Omental fat pad (tissue), 4 donors: ENCODE measurements around the gene CAPS. TPM values are rescaled to one million over a fixed set of nuclear protein-coding genes. Genes with fewer than 3 reads are reported as not detected.
A peak's percentile ranks its signal among the peaks of the same experiment; 100 is the strongest.

Experiments
- ATAC-seq: fragments of 150-250 bp; one replicate; pipeline ENCODE4 v1.9.1; 2016; ENCODE audit warnings: mild to moderate bottlenecking, moderate library complexity; ENCODE audit not compliant: low FRiP score
- DNase-seq: peaks from one replicate; pipeline ENCODE4 v3.0.0-alpha.2; 2019; ENCODE audit warnings: low spot score
- total RNA-seq, 4 donors: library from RNA; depleted of rRNA; stranded (reverse); fragments of >200 nt; gene quantifications; one replicate each; pipeline ENCODE4 v1.1.0, GENCODE V29; 2016
- TF ChIP-seq, protein P1 (sequence below), 3 donors: fragments of 450-650 bp; IDR thresholded peaks; one replicate each; pipeline ENCODE4 v1.5.1; 2016 to 2017; ENCODE audit warnings: antibody characterized with exemption in 3 of 3, mild to moderate bottlenecking in 3 of 3, moderate library complexity in 2 of 3

The CAPS gene
- total RNA-seq, 4 donors from 2014 or later: 2.3 to 9.0 (median 4.6) TPM

- TF ChIP-seq, protein P1, sequence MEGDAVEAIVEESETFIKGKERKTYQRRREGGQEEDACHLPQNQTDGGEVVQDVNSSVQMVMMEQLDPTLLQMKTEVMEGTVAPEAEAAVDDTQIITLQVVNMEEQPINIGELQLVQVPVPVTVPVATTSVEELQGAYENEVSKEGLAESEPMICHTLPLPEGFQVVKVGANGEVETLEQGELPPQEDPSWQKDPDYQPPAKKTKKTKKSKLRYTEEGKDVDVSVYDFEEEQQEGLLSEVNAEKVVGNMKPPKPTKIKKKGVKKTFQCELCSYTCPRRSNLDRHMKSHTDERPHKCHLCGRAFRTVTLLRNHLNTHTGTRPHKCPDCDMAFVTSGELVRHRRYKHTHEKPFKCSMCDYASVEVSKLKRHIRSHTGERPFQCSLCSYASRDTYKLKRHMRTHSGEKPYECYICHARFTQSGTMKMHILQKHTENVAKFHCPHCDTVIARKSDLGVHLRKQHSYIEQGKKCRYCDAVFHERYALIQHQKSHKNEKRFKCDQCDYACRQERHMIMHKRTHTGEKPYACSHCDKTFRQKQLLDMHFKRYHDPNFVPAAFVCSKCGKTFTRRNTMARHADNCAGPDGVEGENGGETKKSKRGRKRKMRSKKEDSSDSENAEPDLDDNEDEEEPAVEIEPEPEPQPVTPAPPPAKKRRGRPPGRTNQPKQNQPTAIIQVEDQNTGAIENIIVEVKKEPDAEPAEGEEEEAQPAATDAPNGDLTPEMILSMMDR (IDR thresholded peaks at IDR 0.05): no peak
- no peak for ATAC-seq
- DNase-seq: no peak
These were observed 23.5 kb downstream of the CAPS start for GRCh38 chr19:5937550-5937949.

DNA sequence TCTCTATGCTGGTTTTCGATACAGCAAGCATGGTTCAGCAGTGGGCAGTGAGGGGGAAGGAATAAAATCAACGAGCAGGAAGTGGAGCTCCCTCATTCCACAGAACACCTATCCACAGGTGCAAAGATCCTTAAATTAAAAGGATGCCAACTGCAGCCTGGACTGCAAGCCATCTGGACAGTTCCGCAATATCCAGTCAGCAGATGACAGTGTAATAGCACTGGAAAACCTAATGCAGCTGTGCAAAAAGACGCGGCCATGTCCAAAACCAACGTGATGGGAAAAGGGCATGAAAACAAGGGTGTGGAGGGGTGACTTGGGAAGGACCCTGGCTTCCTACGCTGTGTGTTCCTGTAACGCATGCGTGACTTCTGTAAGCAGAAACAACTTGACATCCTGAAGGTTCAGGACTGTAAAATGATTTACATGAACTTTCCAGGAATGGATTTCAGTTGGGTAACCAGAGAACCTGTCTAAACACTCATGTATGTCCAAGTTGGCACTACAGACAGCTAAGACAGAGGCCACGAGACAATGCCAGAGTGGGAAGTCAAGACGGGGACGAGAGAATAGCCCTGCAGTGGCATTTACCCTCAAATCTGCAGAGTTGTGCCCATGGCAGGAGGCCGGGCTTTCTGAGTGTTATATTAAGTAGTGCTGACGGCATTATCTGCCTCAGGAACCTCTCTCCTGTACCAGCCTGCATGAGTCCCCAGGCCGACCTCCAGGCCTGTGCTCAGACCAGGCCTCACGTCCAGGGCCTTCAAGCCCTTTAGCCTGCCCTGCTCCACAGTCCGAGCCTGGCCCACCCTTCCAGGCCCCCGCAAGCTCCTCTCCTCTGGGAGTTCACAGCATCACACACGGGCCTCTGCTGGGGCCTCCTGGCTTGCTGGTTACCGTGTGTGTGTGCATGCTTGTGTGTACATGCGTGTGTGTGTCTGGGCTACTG is 26.5 kb downstream of the CAPS start:
- DNase-seq (no peak), ATAC-seq (no peak)
- TF ChIP-seq, protein P1 (IDR thresholded peaks at IDR 0.05): no peak

- ATAC-seq: no peak
These were observed 27.6 kb downstream of the CAPS start for GRCh38 chr19:5941673-5942072.

GRCh38 chr19:5943045-5943444 is 29.0 kb downstream of the CAPS start:
- no peak for ATAC-seq
- TF ChIP-seq, protein P1 (IDR thresholded peaks at IDR 0.05): no peak
- DNase-seq: no peak

More at GRCh38 chr19:5941673-5942072, 27.6 kb downstream of the CAPS start:
- DNase-seq: no peak
- TF ChIP-seq, protein P1 (IDR thresholded peaks at IDR 0.05): no peak

GRCh38 chr19:5943623-5944022 is 29.6 kb downstream of the CAPS start:
- no peak for ATAC-seq
- DNase-seq: no peak
- TF ChIP-seq, protein P1 (IDR thresholded peaks at IDR 0.05): no peak

- no peak for DNase-seq
- peak; percentile 62 for ATAC-seq
- TF ChIP-seq, protein P1 (IDR thresholded peaks at IDR 0.05): no peak
These were observed 33.4 kb downstream of the CAPS start for GRCh38 chr19:5947435-5947834.
